ENCODE data around the gene KCNJ14.
A peak's percentile ranks its signal among the peaks of the same experiment; 100 is the strongest.

The KCNJ14 gene

DNA sequence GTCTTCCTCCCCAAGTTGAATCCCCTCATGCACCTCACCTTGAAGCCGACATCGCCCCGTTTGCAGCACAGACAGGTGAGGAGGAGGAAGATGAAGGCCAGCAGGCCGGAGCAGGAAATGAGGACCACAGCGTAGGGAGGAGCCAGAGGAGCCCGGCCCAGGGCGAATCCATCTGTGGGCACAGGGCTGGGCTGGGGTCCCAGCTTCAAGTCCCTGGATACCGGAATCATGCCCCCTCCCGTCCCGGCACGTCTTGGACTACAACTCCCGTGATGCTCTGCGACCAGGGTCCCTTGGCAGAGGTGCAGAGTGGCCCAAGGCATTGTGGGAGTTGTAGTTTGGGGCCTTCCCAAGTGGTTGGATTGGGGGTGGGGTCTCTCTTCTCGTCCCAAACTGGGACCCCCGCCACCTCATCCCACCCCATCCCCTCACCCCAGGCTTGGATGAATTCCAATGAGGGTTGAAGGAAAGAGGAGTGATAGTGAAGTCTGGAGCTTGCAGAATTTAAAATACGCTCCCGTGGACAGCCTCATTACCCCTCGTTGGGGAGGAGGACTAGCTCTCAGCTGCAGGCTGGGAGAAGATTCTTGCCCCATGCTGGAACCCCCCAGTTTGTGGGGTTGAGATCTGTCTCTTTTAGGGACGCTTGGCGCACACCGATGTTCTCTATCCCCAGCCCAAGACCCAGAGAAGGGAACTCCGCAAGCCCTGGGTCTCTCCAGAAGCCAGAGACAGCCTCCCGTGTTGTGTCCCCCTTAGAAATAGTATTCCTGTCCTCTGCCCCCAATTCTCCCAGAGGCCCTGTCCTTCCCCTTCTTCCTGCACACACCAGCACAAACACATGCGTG lies 55.3 kb downstream of the KCNJ14 start:
- DNase-seq = peak; percentile 20

GRCh38 chr19:48511321-48511731 lies 56.0 kb downstream of the KCNJ14 start:
- DNase-seq = no peak

- DNase-seq = peak; percentile 12
These were observed 56.6 kb downstream of the KCNJ14 start, which contains the start of gene LMTK3 for GRCh38 chr19:48511800-48512503. LMTK3 (minus strand) TSS chr19:48511835; CDS start chr19:48511576, 259 bp downstream.

GRCh38 chr19:48512504-48513288 lies 57.3 kb downstream of the KCNJ14 start:
- no peak for DNase-seq

DNA sequence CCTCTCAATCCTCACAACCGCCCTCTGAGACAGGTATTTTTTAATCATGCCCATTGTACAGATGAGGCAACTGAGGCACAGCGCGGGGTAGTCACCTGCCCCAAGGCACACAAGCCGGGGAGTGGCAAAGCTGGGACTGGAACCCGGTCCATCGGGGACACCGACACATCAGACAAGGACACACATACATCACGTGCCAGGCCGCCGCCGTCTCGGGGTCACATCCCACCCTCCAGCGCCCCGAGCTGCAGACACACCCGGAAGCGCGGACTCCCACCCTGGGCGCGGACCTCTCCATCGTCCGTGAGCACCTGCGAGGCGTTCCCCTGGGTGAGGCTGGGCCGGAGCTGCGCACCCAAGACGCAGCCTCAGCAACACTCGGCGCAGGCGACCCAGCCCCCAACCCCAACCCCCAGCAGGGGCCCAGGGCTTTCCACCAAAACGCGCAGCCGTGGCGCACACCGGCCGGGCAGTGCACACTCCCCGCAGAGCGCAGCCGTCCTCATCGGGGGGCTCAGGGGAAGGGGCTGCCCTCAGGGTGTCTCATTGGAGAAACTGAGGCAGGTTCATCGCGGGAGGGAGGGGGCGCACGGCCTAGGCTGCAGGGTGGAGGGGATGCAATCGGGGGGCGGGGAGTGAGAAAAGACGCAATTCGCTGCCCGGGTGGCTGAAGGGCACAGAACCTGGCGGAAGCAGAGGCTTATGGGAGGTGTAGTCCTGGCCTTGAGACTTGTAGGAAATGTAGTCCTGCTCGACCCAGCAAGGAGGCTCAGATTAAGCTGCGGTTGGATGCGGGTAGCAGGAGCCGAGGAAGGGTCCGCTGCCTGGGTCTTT lies 58.1 kb downstream of the KCNJ14 start:
- peak; percentile 42 for DNase-seq

DNA sequence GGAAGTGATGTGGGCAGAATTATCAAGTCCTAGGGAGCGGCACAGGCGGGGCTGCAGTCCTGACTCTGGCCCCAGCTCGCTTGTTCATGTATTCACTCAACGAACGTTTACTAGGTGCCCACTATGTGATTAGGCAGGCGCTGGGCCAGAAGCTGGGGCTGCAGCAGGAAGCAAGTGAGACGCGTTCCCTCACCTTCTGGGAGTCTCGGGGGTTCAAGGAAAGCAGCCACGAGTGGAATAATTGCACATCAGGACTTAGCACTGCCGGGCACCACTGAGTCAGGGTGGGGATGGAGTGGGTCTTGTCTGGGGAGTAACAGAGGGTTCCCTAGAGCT lies 58.7 kb downstream of the KCNJ14 start:
- DNase-seq = no peak

DNA sequence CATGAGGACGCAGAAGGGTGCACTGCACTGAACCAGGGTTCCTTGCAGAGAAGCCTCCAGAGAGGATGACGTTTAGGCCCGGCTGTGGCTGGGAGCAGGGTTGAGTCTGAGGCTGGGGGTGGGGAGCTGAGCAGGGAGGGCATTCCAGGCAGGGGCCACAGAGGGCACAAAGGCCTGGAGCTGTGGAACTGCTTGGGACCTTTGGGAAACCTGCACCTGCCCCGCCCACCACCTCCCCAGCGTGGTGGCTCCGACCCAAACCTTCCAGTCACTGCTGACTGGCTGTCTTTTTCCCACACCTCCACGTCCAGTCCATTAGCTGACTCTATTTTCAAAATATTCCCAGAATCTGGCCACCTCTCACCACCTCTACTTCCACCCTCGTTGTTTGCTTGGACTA lies 61.2 kb downstream of the KCNJ14 start:
- no peak for DNase-seq
